Tibial artery (tissue), 4 donors: ENCODE measurements around the gene IL20.

Source experiments
- DNase-seq, 2 donors: peaks; one replicate each; pipeline ENCODE4 v3.0.0-alpha.2; 2019
- H3K27ac ChIP-seq, 2 donors: fragments of 200-600 bp; sonication (generic) in 1 of 2; 1 replicate in 1 of 2; 2 replicates in 1 of 2; pipeline ENCODE4 v1.5.1; 2018 to 2019; ENCODE audit warnings: mild to moderate bottlenecking in 1 of 2
- H3K27me3 ChIP-seq, 2 donors: fragments of 200-600 bp; sonication (generic) in 1 of 2; one replicate each; pipeline versions ENCODE4 v1.5.1 to v1.6.0; 2016 to 2019
- H3K36me3 ChIP-seq, 3 donors: fragments of 200-600 bp; sonication (generic) in 2 of 3; one replicate each; pipeline ENCODE4 v1.5.1; 2016 to 2019; ENCODE audit warnings: mild to moderate bottlenecking in 2 of 3
- H3K4me1 ChIP-seq, 4 donors: fragments of 200-600 bp; sonication (generic) in 2 of 4; 1 replicate in 3 of 4; 2 replicates in 1 of 4; pipeline ENCODE4 v1.5.1; 2016 to 2019
- H3K4me3 ChIP-seq, 2 donors: fragments of 200-600 bp; sonication (generic) in 1 of 2; 1 replicate in 1 of 2; 2 replicates in 1 of 2; pipeline ENCODE4 v1.5.1; 2018 to 2019; ENCODE audit warnings: mild to moderate bottlenecking in 2 of 2
- H3K9me3 ChIP-seq, 3 donors: fragments of 200-600 bp; sonication (generic) in 1 of 3; one replicate each; pipeline ENCODE4 v1.5.1; 2016 to 2019
- CTCF ChIP-seq, 2 experiments: fragments of 200-600 bp in 1 of 2; fragments of 450-650 bp in 1 of 2; IDR thresholded peaks; one replicate each; pipeline ENCODE4 v1.5.1; 2017 to 2019; ENCODE audit warnings: antibody characterized with exemption in 2 of 2, mild to moderate bottlenecking in 1 of 2, moderate library complexity in 1 of 2
- intact Hi-C: fragments of 100-400 bp; cut with DNase I; formaldehyde crosslinking; loops from one replicate; pipeline ENCODE4 v1.15.0; 2023; ENCODE audit warnings: low total_unique reads

IL20 gene

GRCh38 chr1:206864939-206865671, at the start of gene IL20:
Gene IL20, plus strand, starts transcription at chr1:206865623. Its CDS starts 230 bp downstream, at chr1:206865853.
- H3K4me3 ChIP-seq: no peak within 1 kb of the TSS
- intact Hi-C loops: no loop called here
- no peaks in the 10 kb centered on the region for H3K4me1 ChIP-seq
- no peaks in the 10 kb centered on the region for H3K36me3 ChIP-seq
- no peak within 1 kb of the TSS for H3K27ac ChIP-seq
- TF ChIP-seq CTCF (IDR thresholded peaks at IDR 0.05): peak; percentile 33 to 43
- H3K9me3 ChIP-seq: no peaks in the 10 kb centered on the region
- peak; percentile 59 to 73 for DNase-seq
- H3K27me3 ChIP-seq: peaks cover 0 to 5% of the 10 kb centered on the region in 2 donors

GRCh38 chr1:206816390-206817287, 48.8 kb upstream of the IL20 start:
- TF ChIP-seq CTCF (IDR thresholded peaks at IDR 0.05): no peak
- DNase-seq: no peak
- Histone ChIP-seq H3K36me3 (no peaks in the 10 kb centered on the region), H3K4me1 (no peaks in the 10 kb centered on the region), H3K27me3 (no peaks in the 10 kb centered on the region), H3K9me3 (peaks cover 0 to 8% (median 0%) of the 10 kb centered on the region in 3 donors), H3K4me3 (no peak overlapping the region), H3K27ac (no peak overlapping the region)
- intact Hi-C loops: no loop called here

- Histone ChIP-seq H3K36me3 (no peaks in the 10 kb centered on the region), H3K4me3 (no peak overlapping the region), H3K27ac (no peak overlapping the region), H3K4me1 (peaks cover 0 to 5% (median 5%) of the 10 kb centered on the region in 4 donors), H3K27me3 (no peaks in the 10 kb centered on the region), H3K9me3 (no peaks in the 10 kb centered on the region)
- no peak for DNase-seq
- no peak for TF ChIP-seq CTCF (IDR thresholded peaks at IDR 0.05)
- intact Hi-C loops: no loop called here
Observed at GRCh38 chr1:206821493-206821892, 43.9 kb upstream of the IL20 start.

GRCh38 chr1:206823727-206824126, 41.7 kb upstream of the IL20 start:
- Histone ChIP-seq H3K36me3 (no peaks in the 10 kb centered on the region), H3K4me1 (peaks cover 0 to 5% (median 5%) of the 10 kb centered on the region in 4 donors), H3K9me3 (no peaks in the 10 kb centered on the region), H3K4me3 (no peak overlapping the region), H3K27ac (no peak overlapping the region), H3K27me3 (no peaks in the 10 kb centered on the region)
- intact Hi-C loops: no loop called here
- peak in 1 of 2 donors; percentile 26 for DNase-seq
- TF ChIP-seq CTCF (IDR thresholded peaks at IDR 0.05): no peak

GRCh38 chr1:206824331-206824730, 41.1 kb upstream of the IL20 start:
- Histone ChIP-seq H3K27me3 (no peaks in the 10 kb centered on the region), H3K27ac (no peak overlapping the region), H3K36me3 (no peaks in the 10 kb centered on the region), H3K4me1 (peaks cover 0 to 5% (median 5%) of the 10 kb centered on the region in 4 donors), H3K9me3 (no peaks in the 10 kb centered on the region), H3K4me3 (no peak overlapping the region)
- intact Hi-C loops: no loop called here
- TF ChIP-seq CTCF (IDR thresholded peaks at IDR 0.05): no peak
- no peak for DNase-seq
